ENCODE data around the gene ESPNL.

DNA sequence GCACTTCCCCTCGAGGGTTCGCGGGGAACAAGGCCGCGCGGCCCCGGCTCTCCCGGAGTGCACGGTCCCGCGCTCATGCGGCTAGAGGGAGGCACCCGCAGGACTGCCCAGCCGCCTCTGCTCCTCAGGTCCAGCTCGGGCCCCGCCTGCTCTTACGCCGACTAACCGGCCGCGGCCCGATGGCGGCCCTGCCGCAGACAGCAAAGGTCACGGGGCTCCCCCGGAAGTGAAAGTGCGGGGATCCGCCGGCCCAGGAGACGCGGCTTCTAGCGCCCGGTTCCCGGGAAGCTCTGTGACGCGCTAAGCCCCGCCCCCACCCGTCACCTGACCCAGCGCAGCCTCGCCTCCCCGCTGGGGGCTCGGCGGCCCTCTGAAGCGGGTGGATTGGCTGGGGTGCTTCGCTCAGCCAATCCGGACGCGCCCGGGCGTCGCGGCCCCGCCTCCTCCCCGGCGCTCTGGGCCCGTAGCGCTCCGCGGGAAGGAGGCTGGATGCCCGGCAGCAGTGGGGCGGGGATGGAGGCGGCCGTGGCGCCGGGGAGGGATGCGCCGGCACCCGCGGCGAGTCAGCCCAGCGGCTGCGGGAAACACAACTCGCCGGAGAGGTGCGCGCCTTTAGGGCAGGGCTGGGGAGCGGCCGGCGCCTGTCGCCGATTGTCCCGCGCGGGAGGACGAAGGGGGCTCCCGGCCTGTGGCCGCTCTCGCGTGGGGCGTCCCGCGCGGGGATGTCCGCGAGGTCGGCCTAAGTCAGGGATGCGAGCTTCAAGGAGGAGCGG is 39.4 kb upstream of the ESPNL start, which contains the start of gene SCLY:
- TF ChIP-seq POLR2AphosphoS5 (IDR thresholded peaks at IDR 0.05) = peak; percentile 80 to 91 (median 86)
- TF ChIP-seq, protein P1, sequence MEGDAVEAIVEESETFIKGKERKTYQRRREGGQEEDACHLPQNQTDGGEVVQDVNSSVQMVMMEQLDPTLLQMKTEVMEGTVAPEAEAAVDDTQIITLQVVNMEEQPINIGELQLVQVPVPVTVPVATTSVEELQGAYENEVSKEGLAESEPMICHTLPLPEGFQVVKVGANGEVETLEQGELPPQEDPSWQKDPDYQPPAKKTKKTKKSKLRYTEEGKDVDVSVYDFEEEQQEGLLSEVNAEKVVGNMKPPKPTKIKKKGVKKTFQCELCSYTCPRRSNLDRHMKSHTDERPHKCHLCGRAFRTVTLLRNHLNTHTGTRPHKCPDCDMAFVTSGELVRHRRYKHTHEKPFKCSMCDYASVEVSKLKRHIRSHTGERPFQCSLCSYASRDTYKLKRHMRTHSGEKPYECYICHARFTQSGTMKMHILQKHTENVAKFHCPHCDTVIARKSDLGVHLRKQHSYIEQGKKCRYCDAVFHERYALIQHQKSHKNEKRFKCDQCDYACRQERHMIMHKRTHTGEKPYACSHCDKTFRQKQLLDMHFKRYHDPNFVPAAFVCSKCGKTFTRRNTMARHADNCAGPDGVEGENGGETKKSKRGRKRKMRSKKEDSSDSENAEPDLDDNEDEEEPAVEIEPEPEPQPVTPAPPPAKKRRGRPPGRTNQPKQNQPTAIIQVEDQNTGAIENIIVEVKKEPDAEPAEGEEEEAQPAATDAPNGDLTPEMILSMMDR (IDR thresholded peaks at IDR 0.05) = no peak
- TF ChIP-seq POLR2A (IDR thresholded peaks at IDR 0.05) = peak; percentile 82
- TF ChIP-seq EP300 (IDR thresholded peaks at IDR 0.05; ENCODE audit: low read depth) = no peak

Measured in transverse colon (tissue), 4 donors.